ENCODE data around the gene SUN3. TPM values are rescaled to one million over a fixed set of nuclear protein-coding genes. Genes with fewer than 3 reads are reported as not detected.

The SUN3 gene
- total and polyA plus RNA-seq, 2 of the 4 experiments (the other 2 are of a cell fraction): not detected

GRCh38 chr7:48067475-48067874 is 38.6 kb upstream of the SUN3 start:
- no CpG with 5 or more reads among the region's 2 CpGs for WGBS, 2 experiments (ENCODE audit: extremely low coverage in 2 of 2, insufficient read length in 1 of 2)
- Histone ChIP-seq H2AK9ac (replicated peaks; ENCODE audit: low read depth, low read length, poor library complexity) (no peak overlapping the region), H3K56ac (ENCODE audit: extremely low read depth, insufficient read depth, low read length) (no peak overlapping the region), H3K9me1 (ENCODE audit: insufficient read depth, low read length) (no peaks in the 10 kb centered on the region), H2BK15ac (ENCODE audit: low read depth, low read length) (no peak overlapping the region), H3K23ac (ENCODE audit: low read depth, low read length) (no peak overlapping the region), H2BK5ac (ENCODE audit: low read depth, low read length, poor library complexity, severe bottlenecking) (no peak overlapping the region), H4K91ac (ENCODE audit: insufficient read depth, low read depth, low read length) (no peak overlapping the region), H4K8ac (ENCODE audit: low read depth in 2 of 2, low read length in 2 of 2) (no peak overlapping the region), H2AK5ac (ENCODE audit: low read depth, low read length) (no peak overlapping the region), H3K9me3 (ENCODE audit: control insufficient read depth, insufficient read depth, low read length) (no peaks in the 10 kb centered on the region), H3K79me1 (ENCODE audit: low read depth in 1 of 2, low read length in 2 of 2) (no peaks in the 10 kb centered on the region), H3K14ac (replicated peaks; ENCODE audit: low read depth, low read length) (no peak overlapping the region), H3K4me1 (ENCODE audit: control insufficient read depth, insufficient read depth, low read length) (no peaks in the 10 kb centered on the region), H2BK20ac (ENCODE audit: low read depth, low read length) (no peak overlapping the region), H2AFZ (replicated peaks; ENCODE audit: low read length, poor library complexity) (no peak overlapping the region), H4K5ac (ENCODE audit: low read depth, low read length) (no peak overlapping the region), H3K4me3 (ENCODE audit: insufficient read depth, low read depth, low read length) (no peak overlapping the region), H2BK120ac (ENCODE audit: low read depth, low read length) (no peak overlapping the region), H3K27me3 (ENCODE audit: control insufficient read depth, insufficient read depth, low read length) (no peaks in the 10 kb centered on the region; the same call in 1 of the 2 replicates), H3K18ac (ENCODE audit: low read depth, low read length) (no peak overlapping the region), H3K9ac (ENCODE audit: low read depth, low read length) (no peak overlapping the region), H3K4me2 (ENCODE audit: low read depth, low read length) (no peak overlapping the region), H3K36me3 (ENCODE audit: control insufficient read depth, insufficient read depth, low read length) (no peaks in the 10 kb centered on the region), H4K20me1 (ENCODE audit: insufficient read depth, low read length) (no peaks in the 10 kb centered on the region), H3K4ac (ENCODE audit: low read depth, low read length) (no peak overlapping the region), H3K27ac (ENCODE audit: insufficient read depth, low read length) (no peak overlapping the region)
- CTCF ChIA-PET: no interaction called here
- intact Hi-C loops (cut with micrococcal nuclease): no loop called here
- DNase-seq: no peak
- BruUV-seq (replicated peaks): no TSS peak
- in situ Hi-C loops (cut with MboI; ENCODE audit: low sequenced_read_pairs): no loop called here
- ATAC-seq (ENCODE audit: low read depth): no peak
- POLR2A ChIA-PET (ENCODE audit: unreplicated experiment): no interaction called here
- no peak for TF ChIP-seq SMC3 (IDR thresholded peaks at IDR 0.05; ENCODE audit: low read depth, low read length)
- TF ChIP-seq CHD1 (IDR thresholded peaks at IDR 0.05; ENCODE audit: low read depth, low read length): no peak
- TF ChIP-seq BHLHE40 (IDR thresholded peaks at IDR 0.05; ENCODE audit: low read depth, low read length): no peak
- TF ChIP-seq NFE2L2 (IDR thresholded peaks at IDR 0.05; ENCODE audit: low read depth, low read length): no peak
- TF ChIP-seq POLR2A (IDR thresholded peaks at IDR 0.05; ENCODE audit: low read depth, low read length): no peak
- no peak for TF ChIP-seq RAD21 (IDR thresholded peaks at IDR 0.05; ENCODE audit: low read length)
- no peak for TF ChIP-seq CTCF (conservative IDR thresholded peaks at IDR 0.05; ENCODE audit: low read depth, low read length)
- TF ChIP-seq, protein P1, sequence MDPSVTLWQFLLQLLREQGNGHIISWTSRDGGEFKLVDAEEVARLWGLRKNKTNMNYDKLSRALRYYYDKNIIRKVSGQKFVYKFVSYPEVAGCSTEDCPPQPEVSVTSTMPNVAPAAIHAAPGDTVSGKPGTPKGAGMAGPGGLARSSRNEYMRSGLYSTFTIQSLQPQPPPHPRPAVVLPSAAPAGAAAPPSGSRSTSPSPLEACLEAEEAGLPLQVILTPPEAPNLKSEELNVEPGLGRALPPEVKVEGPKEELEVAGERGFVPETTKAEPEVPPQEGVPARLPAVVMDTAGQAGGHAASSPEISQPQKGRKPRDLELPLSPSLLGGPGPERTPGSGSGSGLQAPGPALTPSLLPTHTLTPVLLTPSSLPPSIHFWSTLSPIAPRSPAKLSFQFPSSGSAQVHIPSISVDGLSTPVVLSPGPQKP (IDR thresholded peaks at IDR 0.05; ENCODE audit: borderline replicate concordance, low read depth, low read length): no peak
- TF ChIP-seq MAFK (IDR thresholded peaks at IDR 0.05; ENCODE audit: low read depth, low read length): no peak
- no peak for TF ChIP-seq USF2 (IDR thresholded peaks at IDR 0.05; ENCODE audit: low read depth, low read length)
- TF ChIP-seq FOS (IDR thresholded peaks at IDR 0.05; ENCODE audit: low read depth, low read length): no peak
- TF ChIP-seq RFX5 (IDR thresholded peaks at IDR 0.05; ENCODE audit: low read depth, low read length): no peak
- no peak for TF ChIP-seq RCOR1 (IDR thresholded peaks at IDR 0.05; ENCODE audit: insufficient replicate concordance, low read length)
- dilution Hi-C loops (cut with HindIII; ENCODE audit: low sequenced_read_pairs, unreplicated experiment): no loop called here
